Measurements from ENCODE around the gene AFF3.
"Not testable (repeated sequence)": the region's sequence is repeated elsewhere in the genome, so short reads cannot be mapped to it uniquely, and the experiment has no call there.

DNA sequence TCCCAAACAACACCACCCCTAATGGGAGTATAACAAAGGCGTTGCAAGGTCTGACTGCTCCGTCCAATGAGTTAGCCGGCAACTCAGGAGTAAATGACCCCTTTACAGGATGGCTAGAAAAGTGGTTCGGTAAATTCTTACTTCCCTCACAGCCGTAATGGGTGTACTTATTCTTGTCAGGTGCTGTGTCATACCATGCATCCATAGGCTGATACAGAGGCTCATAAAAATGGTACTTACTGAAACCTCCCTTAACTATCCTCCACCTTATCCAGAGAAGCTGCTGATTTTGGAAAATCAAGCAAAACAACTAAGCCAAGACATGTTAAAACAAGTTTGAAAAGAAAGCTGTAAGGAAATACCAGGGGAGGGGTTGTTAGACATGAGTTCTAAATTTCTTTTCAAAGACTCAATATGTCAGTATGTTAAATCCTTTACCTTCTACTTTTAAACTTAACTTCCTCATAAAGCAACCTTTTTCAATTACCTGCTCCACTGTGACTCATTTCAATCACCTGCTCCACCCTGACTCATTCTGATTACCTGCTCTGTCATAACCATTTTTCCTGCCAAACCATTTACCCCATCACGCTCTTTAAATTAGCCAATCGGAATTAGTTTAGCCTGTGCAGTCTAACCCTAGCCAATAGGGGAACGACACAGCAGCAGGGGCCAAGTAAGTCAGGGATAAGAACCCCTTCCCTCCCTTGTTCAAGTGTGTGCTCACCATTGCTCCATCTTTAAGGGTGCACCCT, 638.6 kb downstream of the AFF3 start:
- TF ChIP-seq, protein P1, sequence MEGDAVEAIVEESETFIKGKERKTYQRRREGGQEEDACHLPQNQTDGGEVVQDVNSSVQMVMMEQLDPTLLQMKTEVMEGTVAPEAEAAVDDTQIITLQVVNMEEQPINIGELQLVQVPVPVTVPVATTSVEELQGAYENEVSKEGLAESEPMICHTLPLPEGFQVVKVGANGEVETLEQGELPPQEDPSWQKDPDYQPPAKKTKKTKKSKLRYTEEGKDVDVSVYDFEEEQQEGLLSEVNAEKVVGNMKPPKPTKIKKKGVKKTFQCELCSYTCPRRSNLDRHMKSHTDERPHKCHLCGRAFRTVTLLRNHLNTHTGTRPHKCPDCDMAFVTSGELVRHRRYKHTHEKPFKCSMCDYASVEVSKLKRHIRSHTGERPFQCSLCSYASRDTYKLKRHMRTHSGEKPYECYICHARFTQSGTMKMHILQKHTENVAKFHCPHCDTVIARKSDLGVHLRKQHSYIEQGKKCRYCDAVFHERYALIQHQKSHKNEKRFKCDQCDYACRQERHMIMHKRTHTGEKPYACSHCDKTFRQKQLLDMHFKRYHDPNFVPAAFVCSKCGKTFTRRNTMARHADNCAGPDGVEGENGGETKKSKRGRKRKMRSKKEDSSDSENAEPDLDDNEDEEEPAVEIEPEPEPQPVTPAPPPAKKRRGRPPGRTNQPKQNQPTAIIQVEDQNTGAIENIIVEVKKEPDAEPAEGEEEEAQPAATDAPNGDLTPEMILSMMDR (conservative IDR thresholded peaks at IDR 0.05) = not testable (repeated sequence)
- TF ChIP-seq EZH2 (IDR thresholded peaks at IDR 0.05; ENCODE audit: low read depth) = not testable (repeated sequence)

Measured in PC-9 (cell line).